Fibroblast of skin of abdomen (primary cell): ENCODE results near the gene TESK1. TPM values are rescaled to one million over a fixed set of nuclear protein-coding genes. Genes with fewer than 3 reads are reported as not detected.
"Not testable (repeated sequence)": the region's sequence is repeated elsewhere in the genome, so short reads cannot be mapped to it uniquely, and the experiment has no call there.

Source experiments
- DNase-seq: peaks from one replicate; pipeline ENCODE4 v3.0.0-alpha.2; 2013
- polyA plus RNA-seq, 2 experiments: library from polyadenylated mRNA; unstranded; fragments of 120-200 nt; gene quantifications; one replicate each; pipeline ENCODE4 v1.2.1, GENCODE V29; 2013; ENCODE audit not compliant: insufficient read length in 2 of 2

TESK1 gene
- 27.8 TPM for polyA plus RNA-seq (2013, experiment 1 of 2; ENCODE audit: insufficient read length)
- polyA plus RNA-seq (2013, experiment 2 of 2; ENCODE audit: insufficient read length) = 26.6 TPM

GRCh38 chr9:35604578-35605350, at the start of gene TESK1:
Gene TESK1, plus strand, starts transcription at chr9:35605262. Its CDS starts 358 bp downstream, at chr9:35605620.
- DNase-seq = peak; percentile 53

DNA sequence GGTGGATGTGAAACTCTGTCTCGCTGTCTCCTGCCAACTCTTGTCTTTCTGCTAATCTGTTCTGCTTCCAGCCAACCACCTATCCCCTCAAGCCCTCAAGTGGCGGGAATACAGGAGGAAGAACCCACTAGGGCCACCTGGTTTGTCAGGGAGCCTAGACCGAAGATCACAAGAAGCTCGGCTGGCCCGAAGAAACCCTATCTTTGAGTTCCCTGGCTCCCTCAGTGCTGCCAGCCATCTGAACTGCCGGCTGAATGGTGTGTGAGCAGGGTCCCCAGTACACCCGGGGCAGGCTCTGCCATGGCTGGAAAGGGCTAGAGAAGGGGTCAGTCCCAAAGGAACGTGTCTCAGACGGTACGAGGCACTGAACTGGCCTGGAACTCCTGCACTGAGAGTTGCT, 49.2 kb upstream of the TESK1 start:
- DNase-seq = no peak

- DNase-seq = no peak
Measured at GRCh38 chr9:35556776-35557175, 48.3 kb upstream of the TESK1 start.

- DNase-seq = no peak
Measured at GRCh38 chr9:35557320-35557719, 47.7 kb upstream of the TESK1 start.

DNA sequence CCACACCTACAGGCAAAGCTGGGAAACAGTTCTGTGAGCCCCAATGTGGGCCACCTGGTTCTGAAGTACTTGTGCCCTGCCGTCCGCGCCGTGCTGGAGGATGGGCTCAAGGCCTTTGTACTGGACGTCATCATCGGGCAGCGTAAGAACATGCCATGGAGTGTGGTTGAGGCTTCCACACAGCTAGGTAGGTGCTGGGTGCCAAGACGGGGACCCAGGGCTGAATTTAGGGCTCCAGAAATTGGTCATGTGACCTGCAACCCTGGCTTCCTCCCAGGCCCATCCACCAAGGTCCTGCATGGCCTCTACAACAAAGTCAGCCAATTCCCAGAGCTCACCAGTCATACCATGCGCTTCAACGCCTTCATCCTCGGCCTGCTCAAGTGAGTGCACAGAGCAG, 46.9 kb upstream of the TESK1 start:
- DNase-seq = no peak

GRCh38 chr9:35559792-35560530, 45.1 kb upstream of the TESK1 start:
- DNase-seq = no peak

GRCh38 chr9:35560625-35561337, 44.3 kb upstream of the TESK1 start:
- no peak for DNase-seq

DNA sequence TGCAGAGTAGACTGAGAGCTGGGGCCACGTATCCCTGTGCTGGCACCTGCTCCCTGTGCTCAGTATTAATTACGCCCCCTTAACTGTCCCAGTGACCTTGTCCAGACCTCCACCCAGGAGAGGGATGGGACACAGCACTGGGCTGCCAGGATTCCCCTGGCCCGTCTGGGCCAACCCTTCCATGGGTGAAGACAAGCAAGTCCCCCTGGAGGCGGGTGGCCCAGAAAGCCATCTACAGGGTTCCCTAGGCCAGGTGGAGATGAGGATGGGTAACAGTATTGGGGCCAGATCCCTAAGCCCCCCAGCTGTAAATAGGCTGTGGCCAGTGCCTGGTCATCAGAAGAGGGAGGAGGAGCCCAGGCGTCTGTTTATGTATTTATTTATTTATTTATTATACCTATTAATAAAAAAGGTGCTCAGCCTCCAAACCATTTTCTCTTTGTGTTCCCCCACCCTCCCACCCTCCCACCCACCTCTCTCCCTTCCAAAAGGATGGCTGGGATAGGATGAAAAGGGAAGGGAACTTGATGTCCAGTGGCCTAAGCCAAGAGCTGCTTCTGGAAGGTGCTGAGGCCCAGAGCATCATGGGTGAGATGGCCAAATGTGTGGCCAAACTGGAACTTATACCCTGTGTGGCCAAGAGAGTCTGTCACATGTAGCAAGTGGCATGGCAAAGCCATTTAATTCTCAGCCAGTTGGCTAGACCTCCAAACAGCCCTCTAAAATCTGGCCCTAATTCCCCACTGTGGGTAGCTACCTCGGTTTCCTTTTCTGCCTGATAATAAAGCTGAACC, 43.4 kb upstream of the TESK1 start:
- DNase-seq = no peak

GRCh38 chr9:35562895-35563780, 41.9 kb upstream of the TESK1 start:
- DNase-seq = no peak

DNA sequence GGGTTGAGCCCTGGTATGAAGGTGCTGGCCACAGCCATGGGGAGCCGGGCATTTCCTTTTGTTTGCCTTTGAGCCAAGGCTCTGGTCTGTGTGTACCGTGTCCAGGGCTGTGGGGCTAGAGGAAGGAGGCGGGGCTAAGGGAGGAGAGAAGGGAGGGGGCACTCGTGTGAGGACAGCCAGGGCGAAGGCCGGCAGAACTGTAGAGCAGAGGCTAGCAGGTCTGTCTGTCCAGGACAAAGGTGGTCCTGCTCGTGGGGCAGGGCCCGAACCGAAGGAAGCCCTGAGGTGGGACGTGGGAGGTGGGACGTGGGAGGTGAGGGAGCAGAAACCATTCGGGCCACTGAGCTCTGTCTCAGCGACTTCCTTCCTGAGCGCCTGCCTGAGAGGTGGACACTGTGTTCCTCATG, 41.3 kb upstream of the TESK1 start:
- DNase-seq = no peak

DNA sequence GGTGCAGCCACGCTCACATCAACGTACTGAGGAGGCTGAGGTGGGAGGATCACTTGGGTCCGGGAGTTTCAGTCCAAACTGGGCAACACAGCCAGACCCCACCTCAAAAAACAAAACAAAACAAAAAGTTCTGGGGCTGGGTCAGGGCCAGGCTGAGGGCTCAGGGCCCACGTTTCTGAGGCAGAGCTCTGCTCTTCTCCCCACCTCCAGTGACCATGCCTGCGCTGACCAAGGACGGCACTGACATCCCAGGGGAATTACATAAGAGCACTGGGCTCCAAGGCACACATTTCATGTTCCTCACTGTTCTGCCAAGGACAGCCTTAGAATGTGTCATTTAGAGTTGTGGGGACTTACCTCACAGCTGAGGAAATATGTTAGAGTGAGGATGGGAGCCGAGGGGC, 40.4 kb upstream of the TESK1 start:
- DNase-seq = no peak

- peak; percentile 43 for DNase-seq
Measured at GRCh38 chr9:35566417-35566816, 38.6 kb upstream of the TESK1 start.

DNA sequence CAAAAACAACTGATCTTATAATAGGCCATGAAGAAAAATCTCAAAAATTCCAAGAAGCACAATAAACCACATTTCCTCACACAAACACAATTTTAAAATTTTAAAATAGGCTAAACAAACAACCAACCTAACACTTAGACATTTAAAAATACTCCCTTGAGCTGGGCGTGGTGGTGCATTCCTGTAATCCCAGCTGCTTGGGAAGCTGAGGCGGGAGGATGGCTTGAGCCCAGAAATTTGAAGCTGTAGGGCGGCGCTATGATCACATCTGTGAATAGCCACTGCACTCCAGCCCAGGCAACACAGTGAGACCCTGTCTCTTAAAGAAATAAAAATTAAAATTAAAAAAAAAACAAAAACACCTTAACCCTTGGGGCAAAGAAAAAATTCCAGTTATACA, 36.9 kb upstream of the TESK1 start:
- DNase-seq = no peak

- no peak for DNase-seq
Measured at GRCh38 chr9:35569206-35569605, 35.9 kb upstream of the TESK1 start.

DNA sequence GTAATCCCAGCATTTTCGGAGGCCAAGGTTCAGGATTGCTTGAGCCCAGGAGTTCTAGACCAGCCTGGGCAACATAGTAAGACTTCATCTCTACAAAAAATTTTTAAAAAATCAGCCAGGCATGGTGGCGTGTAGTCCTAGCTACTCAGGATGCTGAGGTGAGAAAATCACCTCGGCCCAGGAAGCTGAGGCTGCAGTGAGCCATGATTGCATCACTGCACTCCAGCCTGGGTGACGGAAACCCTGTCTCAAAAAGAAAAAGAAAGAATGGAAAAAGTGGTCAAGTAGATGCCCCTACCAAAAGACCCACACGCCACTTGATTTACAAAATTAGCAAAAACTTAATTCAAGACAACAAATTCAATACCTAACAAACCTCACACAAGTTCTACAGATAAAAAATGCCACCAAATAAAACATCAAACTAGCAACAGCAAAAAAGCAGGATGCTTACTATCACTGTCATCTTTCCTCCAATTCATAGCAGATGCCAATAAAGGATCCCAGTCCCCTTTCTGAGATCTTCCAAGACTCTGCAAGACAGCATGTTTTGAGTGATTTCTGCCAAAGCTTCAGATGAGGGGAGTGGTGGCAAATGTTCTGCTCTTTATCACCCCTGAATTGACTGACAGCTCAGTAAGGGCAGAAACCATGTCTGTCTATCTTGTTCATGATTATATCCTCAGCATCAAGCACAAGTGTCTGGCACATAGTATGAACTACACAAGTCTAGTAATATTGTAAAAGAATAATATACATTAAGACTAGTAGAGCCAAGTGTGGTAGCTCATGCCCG, 34.2 kb upstream of the TESK1 start:
- DNase-seq = no peak

GRCh38 chr9:35574578-35575122, 30.4 kb upstream of the TESK1 start:
- no peak for DNase-seq

DNA sequence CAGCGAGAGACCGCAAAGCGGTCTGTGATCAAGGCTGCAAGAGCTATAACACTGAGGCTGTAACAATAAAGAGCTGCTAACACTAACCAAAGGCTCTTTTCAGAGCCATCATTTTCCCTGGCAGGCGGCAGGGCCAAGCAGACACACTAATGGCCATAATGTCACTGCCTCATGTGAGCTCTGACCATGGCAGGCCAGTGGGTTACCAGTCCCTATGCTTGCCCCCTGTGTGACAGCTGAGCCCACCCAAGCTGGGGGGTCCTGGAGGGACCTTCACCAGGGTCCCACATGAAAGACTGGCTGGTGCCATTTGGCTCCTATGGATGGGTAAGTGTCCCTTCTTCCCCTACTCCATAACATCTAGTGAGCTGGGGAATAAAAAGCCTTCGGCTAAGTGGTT, 29.6 kb upstream of the TESK1 start:
- no peak for DNase-seq

GRCh38 chr9:35577486-35577885, 27.6 kb upstream of the TESK1 start:
- DNase-seq = no peak

- DNase-seq = no peak
Measured at GRCh38 chr9:35579130-35579529, 25.9 kb upstream of the TESK1 start.

DNA sequence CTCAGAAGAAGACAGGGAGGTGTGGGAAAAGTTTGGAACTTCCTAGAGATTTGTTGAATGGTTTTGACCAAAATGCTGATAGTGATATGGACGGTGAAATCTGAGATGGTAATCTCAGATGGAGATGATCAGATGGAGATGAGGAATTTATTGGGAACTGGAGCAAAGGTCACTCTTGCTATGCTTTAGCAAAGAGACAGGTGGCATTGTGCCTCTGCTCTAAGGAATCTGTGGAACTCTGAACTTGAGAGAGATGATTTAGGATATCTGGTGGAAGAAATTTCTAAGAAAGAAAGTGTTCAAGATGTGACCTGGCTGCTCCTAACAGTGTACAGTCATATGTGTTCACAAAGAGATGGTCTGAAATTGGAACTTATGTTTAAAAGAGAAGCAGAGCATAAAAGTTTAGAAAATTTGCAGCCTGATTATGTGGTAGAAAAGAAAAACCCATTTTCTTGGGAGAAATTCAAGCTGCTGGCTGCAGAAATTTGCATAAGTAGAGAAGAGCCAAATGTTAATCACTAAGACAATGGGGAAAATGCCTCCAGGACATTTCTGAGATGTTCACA, 25.3 kb upstream of the TESK1 start:
- not testable (repeated sequence) for DNase-seq
